H9 (cell line): ENCODE measurements around the gene FAM124A. TPM values are rescaled to one million over a fixed set of nuclear protein-coding genes. Genes with fewer than 3 reads are reported as not detected.

Experiments used
- DNase-seq: peaks from one replicate; pipeline ENCODE4 v3.0.0-alpha.2; 2017
- H2AFZ ChIP-seq: one replicate; pipeline ENCODE4 v1.6.1; 2013; ENCODE audit warnings: mild to moderate bottlenecking, low read length, control low read depth, moderate library complexity
- H2AK5ac ChIP-seq: 2 replicates; pipeline ENCODE4 v1.6.1; 2013; ENCODE audit warnings: low read length, control low read depth, mixed read lengths; ENCODE audit not compliant: insufficient read length
- H2BK120ac ChIP-seq: one replicate; pipeline ENCODE4 v1.6.1; 2013; ENCODE audit warnings: low read depth, mild to moderate bottlenecking, low read length, control low read depth, inconsistent platforms; ENCODE audit not compliant: poor library complexity, severe bottlenecking
- H2BK12ac ChIP-seq: 2 replicates; pipeline ENCODE4 v1.6.1; 2013; ENCODE audit warnings: low read length, control low read depth, mixed read lengths, low read depth; ENCODE audit not compliant: insufficient read length
- H2BK15ac ChIP-seq: 2 replicates; pipeline ENCODE4 v1.6.1; 2013; ENCODE audit warnings: low read depth, low read length, control low read depth
- H2BK20ac ChIP-seq: one replicate; pipeline ENCODE4 v1.6.1; 2013; ENCODE audit warnings: low read depth, mild to moderate bottlenecking, low read length, control low read depth, inconsistent platforms; ENCODE audit not compliant: poor library complexity, severe bottlenecking
- H2BK5ac ChIP-seq: 2 replicates; pipeline ENCODE4 v1.6.1; 2013; ENCODE audit warnings: low read length, control low read depth, mixed read lengths; ENCODE audit not compliant: insufficient read length
- H3K14ac ChIP-seq: 2 replicates; pipeline ENCODE4 v1.6.1; 2013; ENCODE audit warnings: low read length, control low read depth; ENCODE audit not compliant: insufficient read depth
- H3K18ac ChIP-seq: 2 replicates; pipeline ENCODE4 v1.6.1; 2013; ENCODE audit warnings: low read depth, mild to moderate bottlenecking, mixed read lengths, low read length, control low read depth; ENCODE audit not compliant: insufficient read length
- H3K23ac ChIP-seq: 2 replicates; pipeline ENCODE4 v1.6.1; 2013; ENCODE audit warnings: low read length, control low read depth, mixed read lengths, low read depth; ENCODE audit not compliant: insufficient read length
- H3K23me2 ChIP-seq: 2 replicates; pipeline ENCODE4 v1.6.1; 2013; ENCODE audit warnings: low read depth, mild to moderate bottlenecking, mixed read lengths, low read length, control low read depth; ENCODE audit not compliant: insufficient read length, poor library complexity, severe bottlenecking
- H3K27ac ChIP-seq: 2 replicates; pipeline ENCODE4 v1.5.1; 2013; ENCODE audit warnings: low read length, control low read depth, mixed read lengths, low read depth; ENCODE audit not compliant: insufficient read length
- H3K27me3 ChIP-seq: 2 replicates; pipeline ENCODE4 v1.6.1; 2013; ENCODE audit warnings: low read length, control low read depth, inconsistent platforms; ENCODE audit not compliant: insufficient read depth
- H3K4ac ChIP-seq: 2 replicates; pipeline ENCODE4 v1.6.1; 2013; ENCODE audit warnings: low read depth, mild to moderate bottlenecking, control low read depth, inconsistent platforms, low read length, moderate library complexity
- H3K4me1 ChIP-seq: 2 replicates; pipeline ENCODE4 v1.6.1; 2013; ENCODE audit warnings: low read length, control low read depth, inconsistent platforms; ENCODE audit not compliant: insufficient read depth
- H3K4me2 ChIP-seq: 2 replicates; pipeline ENCODE4 v1.6.1; 2013; ENCODE audit warnings: low read length, control low read depth, mixed read lengths; ENCODE audit not compliant: insufficient read length, insufficient read depth
- H3K56ac ChIP-seq: 2 replicates; pipeline ENCODE4 v1.6.1; 2013; ENCODE audit warnings: low read depth, mild to moderate bottlenecking, mixed read lengths, low read length, control low read depth; ENCODE audit not compliant: insufficient read length
- H3K79me1 ChIP-seq: 2 replicates; pipeline ENCODE4 v1.6.1; 2013; ENCODE audit warnings: low read depth, mild to moderate bottlenecking, moderate library complexity, low read length, control low read depth, inconsistent platforms; ENCODE audit not compliant: insufficient read depth, poor library complexity, severe bottlenecking
- H3K79me2 ChIP-seq: 2 replicates; pipeline ENCODE4 v1.6.1; 2013; ENCODE audit warnings: low read length, control low read depth, inconsistent platforms; ENCODE audit not compliant: insufficient read depth
- H3K9ac ChIP-seq: 2 replicates; pipeline ENCODE4 v1.6.1; 2013; ENCODE audit warnings: low read length, control low read depth, mixed read lengths; ENCODE audit not compliant: insufficient read length; ENCODE audit errors: extremely low read depth
- H3K9me3 ChIP-seq: one replicate; pipeline ENCODE4 v1.6.1; 2013; ENCODE audit warnings: low read depth, low read length, inconsistent platforms; ENCODE audit not compliant: control insufficient read depth
- H3T11ph ChIP-seq: one replicate; pipeline ENCODE4 v1.6.1; 2013; ENCODE audit warnings: mild to moderate bottlenecking, low read length, control low read depth, inconsistent platforms
- H4K20me1 ChIP-seq: one replicate; pipeline ENCODE4 v1.6.1; 2013; ENCODE audit not compliant: control insufficient read depth, insufficient read length, insufficient read depth
- H4K5ac ChIP-seq: 2 replicates; pipeline ENCODE4 v1.6.1; 2013; ENCODE audit warnings: low read depth, mild to moderate bottlenecking, mixed read lengths, low read length, control low read depth; ENCODE audit not compliant: insufficient read length
- H4K8ac ChIP-seq: replicated peaks from 2 replicates; pipeline ENCODE4 v1.6.1; 2013; ENCODE audit warnings: low read length, control low read depth, mixed read lengths, low read depth; ENCODE audit not compliant: insufficient read length
- H4K91ac ChIP-seq: 2 replicates; pipeline ENCODE4 v1.6.1; 2013; ENCODE audit warnings: low read depth, mild to moderate bottlenecking, moderate library complexity, mixed read lengths, low read length, control low read depth; ENCODE audit not compliant: insufficient read length
- H3K27ac Mint-ChIP-seq, 3 experiments: 2 replicates in 2 of 3; 3 replicates in 1 of 3; pipeline ENCODE4 v1.8.0; 2020 to 2021; ENCODE audit warnings: mixed read lengths in 3 of 3, mild to moderate bottlenecking in 1 of 3, moderate library complexity in 1 of 3
- H3K27me3 Mint-ChIP-seq: 2 replicates; pipeline ENCODE4 v1.8.0; 2021; ENCODE audit warnings: low read depth, mild to moderate bottlenecking, moderate library complexity, mixed read lengths
- H3K36me3 Mint-ChIP-seq, 3 experiments: 2 replicates in 2 of 3; 3 replicates in 1 of 3; pipeline ENCODE4 v1.8.0; 2020 to 2021; ENCODE audit warnings: low read depth in 3 of 3, mixed read lengths in 3 of 3; ENCODE audit not compliant: insufficient read depth in 1 of 3
- H3K4me1 Mint-ChIP-seq, 2 experiments: 2 replicates each; pipeline ENCODE4 v1.8.0; 2020; ENCODE audit warnings: mixed read lengths in 2 of 2
- H3K4me3 Mint-ChIP-seq, 2 experiments: 2 replicates in 1 of 2; 3 replicates in 1 of 2; pipeline ENCODE4 v1.8.0; 2020 to 2021; ENCODE audit warnings: mild to moderate bottlenecking in 2 of 2, mixed read lengths in 2 of 2, moderate library complexity in 1 of 2
- H3K9me3 Mint-ChIP-seq, 2 experiments: 2 replicates in 1 of 2; 3 replicates in 1 of 2; pipeline ENCODE4 v1.8.0; 2020; ENCODE audit warnings: mild to moderate bottlenecking in 2 of 2, mixed read lengths in 2 of 2, moderate library complexity in 1 of 2
- CTCF ChIP-seq: fragments of 200-600 bp; sonication (generic); conservative IDR thresholded peaks from 3 replicates; pipeline ENCODE4 v1.8.0; 2021; ENCODE audit warnings: antibody characterized with exemption, mild to moderate bottlenecking
- WGBS: extraction: QIAGEN DNeasy Blood & Tissue Kit; methylation state at CpG from one replicate; pipeline ENCODE4 v1.1.7; 2013; ENCODE audit warnings: missing lambda C conversion rate, low lambda C conversion rate, mixed read lengths; ENCODE audit not compliant: insufficient read length; ENCODE audit errors: extremely low coverage; 5-methylcytosine and 5-hydroxymethylcytosine counted together
- total RNA-seq: library from RNA; stranded (reverse); gene quantifications from 2 replicates; pipeline ENCODE4 v1.2.1, GENCODE V29; 2021

The FAM124A gene
- total RNA-seq, 1 experiment from 2014 or later: 41.9 TPM

- no peak overlapping the region for H4K8ac ChIP-seq
- no peaks in the 10 kb centered on the region for H4K20me1 ChIP-seq
- H3K4me3 Mint-ChIP-seq: no peak overlapping the region
- H2BK120ac ChIP-seq: no peak overlapping the region
- no peak overlapping the region for H4K91ac ChIP-seq
- H2BK12ac ChIP-seq: no peak overlapping the region
- peaks cover 12% of the 10 kb centered on the region; the same call in 1 of the 2 replicates for H3K79me2 ChIP-seq
- no peaks in the 10 kb centered on the region for H3K27me3 ChIP-seq
- peak; percentile 18 for DNase-seq
- H3K27ac Mint-ChIP-seq: peak overlapping the region; percentile 55 to 84 (median 76); a peak in 5 of 7 replicates
- no peak overlapping the region for H3K18ac ChIP-seq
- no peak overlapping the region for H3K56ac ChIP-seq
- no peak overlapping the region for H2AK5ac ChIP-seq
- H2BK15ac ChIP-seq: no peak overlapping the region
- H3K9me3 ChIP-seq: no peaks in the 10 kb centered on the region
- H3K4ac ChIP-seq: no peak overlapping the region
- peaks cover 11% of the 10 kb centered on the region for H3K4me1 ChIP-seq
- no CpG with 5 or more reads among the region's 8 CpGs for WGBS
- no peaks in the 10 kb centered on the region for H3K27me3 Mint-ChIP-seq
- H3K4me1 Mint-ChIP-seq: peaks cover 59 to 60% of the 10 kb centered on the region in 2 experiments
- H2BK20ac ChIP-seq: no peak overlapping the region
- no peak overlapping the region for H3T11ph ChIP-seq
- no peaks in the 10 kb centered on the region for H3K9me3 Mint-ChIP-seq
- no peak overlapping the region for H2AFZ ChIP-seq
- H3K4me2 ChIP-seq: no peak overlapping the region
- no peak overlapping the region for H3K9ac ChIP-seq
- no peak for TF ChIP-seq CTCF
- H3K23me2 ChIP-seq: no peaks in the 10 kb centered on the region
- H3K36me3 Mint-ChIP-seq: peaks cover 27 to 56% (median 53%) of the 10 kb centered on the region in 3 experiments
- H4K5ac ChIP-seq: no peak overlapping the region
- H3K79me1 ChIP-seq: peaks cover 3% of the 10 kb centered on the region
- 0 out of 2 replicates have a peak overlapping the region, but pooled peaks have one; percentile 8 for H3K14ac ChIP-seq
- no peak overlapping the region for H2BK5ac ChIP-seq
- no peak overlapping the region for H3K27ac ChIP-seq
- no peak overlapping the region for H3K23ac ChIP-seq
Observed at GRCh38 chr13:51230477-51231105, 8.4 kb downstream of the FAM124A start.
